DND-41 (cell line): ENCODE measurements around the gene GPC6.

Experiments used
- ATAC-seq: fragments of 200-7000 bp; cut with Tn5 transposase; 3 replicates; pipeline ENCODE4 v1.9.1; 2021; ENCODE audit warnings: low read depth; ENCODE audit not compliant: insufficient read depth
- DNase-seq: peaks from one replicate; pipeline ENCODE4 v3.0.0-alpha.2; 2020
- H2AFZ ChIP-seq: 2 replicates; pipeline ENCODE4 v1.6.0; 2012; ENCODE audit warnings: low read depth, low read length
- H3K27ac ChIP-seq: 2 replicates; pipeline ENCODE4 v1.5.1; 2012; ENCODE audit warnings: low read length, inconsistent platforms
- H3K27me3 ChIP-seq: fragments of 200-600 bp; sonication (generic); 2 replicates; pipeline ENCODE4 v1.6.0; 2012; ENCODE audit warnings: low read length, mild to moderate bottlenecking, inconsistent platforms; ENCODE audit not compliant: insufficient read depth, poor library complexity
- H3K36me3 ChIP-seq: 2 replicates; pipeline ENCODE4 v1.5.1; 2012; ENCODE audit warnings: low read length, inconsistent platforms; ENCODE audit not compliant: insufficient read depth
- H3K4me1 ChIP-seq: 2 replicates; pipeline ENCODE4 v1.5.1; 2012; ENCODE audit warnings: mild to moderate bottlenecking, low read length; ENCODE audit not compliant: insufficient read depth
- H3K4me2 ChIP-seq: 2 replicates; pipeline ENCODE4 v1.6.0; 2012; ENCODE audit warnings: mild to moderate bottlenecking, moderate library complexity, low read length, inconsistent platforms; ENCODE audit not compliant: insufficient read depth
- H3K4me3 ChIP-seq, 2 experiments: fragments of 200-600 bp in 1 of 2; shearing (Covaris generic) in 1 of 2; 2 replicates each; pipeline ENCODE4 v1.5.1; 2012 to 2016; ENCODE audit warnings: inconsistent platforms in 2 of 2, low read length in 2 of 2, mild to moderate bottlenecking in 2 of 2, low read depth in 1 of 2, moderate library complexity in 1 of 2
- H3K79me2 ChIP-seq: 2 replicates; pipeline ENCODE4 v1.6.0; 2012; ENCODE audit warnings: low read length, inconsistent platforms; ENCODE audit not compliant: insufficient read depth
- H3K9ac ChIP-seq: 2 replicates; pipeline ENCODE4 v1.6.0; 2012; ENCODE audit warnings: low read depth, mild to moderate bottlenecking, inconsistent platforms, low read length, moderate library complexity
- H3K9me3 ChIP-seq: 2 replicates; pipeline ENCODE4 v1.5.1; 2012; ENCODE audit warnings: low read length, moderate library complexity, mild to moderate bottlenecking, inconsistent platforms; ENCODE audit not compliant: insufficient read depth, severe bottlenecking
- H4K20me1 ChIP-seq: 2 replicates; pipeline ENCODE4 v1.6.0; 2012; ENCODE audit warnings: low read length; ENCODE audit not compliant: insufficient read depth
- CTCF ChIP-seq: IDR thresholded peaks from 2 replicates; pipeline ENCODE4 v1.5.1; 2012; ENCODE audit warnings: borderline replicate concordance, low read length, moderate library complexity, mild to moderate bottlenecking; ENCODE audit not compliant: poor library complexity, severe bottlenecking; ENCODE audit errors: extremely low read depth
- EZH2 ChIP-seq: IDR thresholded peaks from 3 replicates; pipeline ENCODE4 v1.6.1; 2012; ENCODE audit warnings: borderline replicate concordance, low read depth, mild to moderate bottlenecking, moderate library complexity, low read length, inconsistent platforms; ENCODE audit not compliant: severe bottlenecking

Gene GPC6

GRCh38 chr13:93709506-93710244, 483.1 kb downstream of the GPC6 start:
- no peak for TF ChIP-seq CTCF
- no peak for TF ChIP-seq EZH2
- Histone ChIP-seq H4K20me1 (no peaks in the 10 kb centered on the region), H3K36me3 (no peaks in the 10 kb centered on the region), H3K79me2 (no peaks in the 10 kb centered on the region), H3K27me3 (no peaks in the 10 kb centered on the region), H3K4me1 (no peaks in the 10 kb centered on the region), H3K4me3 (no peak overlapping the region), H3K9ac (no peak overlapping the region), H3K27ac (no peak overlapping the region), H3K9me3 (no peaks in the 10 kb centered on the region), H2AFZ (no peak overlapping the region), H3K4me2 (no peak overlapping the region)
- DNase-seq (no peak), ATAC-seq (no peak)

GRCh38 chr13:93714171-93714570, 487.6 kb downstream of the GPC6 start:
- H3K9me3 ChIP-seq, result no peaks in the 10 kb centered on the region
- no peaks in the 10 kb centered on the region for H3K79me2 ChIP-seq
- H3K27ac ChIP-seq, result no peak overlapping the region
- H3K4me1 ChIP-seq, result no peaks in the 10 kb centered on the region
- no peaks in the 10 kb centered on the region for H3K36me3 ChIP-seq
- DNase-seq (no peak), ATAC-seq (no peak)
- H3K9ac ChIP-seq, result no peak overlapping the region
- H3K4me3 ChIP-seq, result no peak overlapping the region
- no peak overlapping the region for H2AFZ ChIP-seq
- H3K4me2 ChIP-seq, result no peak overlapping the region
- TF ChIP-seq CTCF (no peak), EZH2 (no peak)
- H4K20me1 ChIP-seq, result no peaks in the 10 kb centered on the region
- H3K27me3 ChIP-seq, result no peaks in the 10 kb centered on the region

- TF ChIP-seq EZH2, result no peak
- no peak for TF ChIP-seq CTCF
- Histone ChIP-seq H2AFZ (no peak overlapping the region), H3K79me2 (no peaks in the 10 kb centered on the region), H4K20me1 (no peaks in the 10 kb centered on the region), H3K4me3 (no peak overlapping the region), H3K36me3 (no peaks in the 10 kb centered on the region), H3K9ac (no peak overlapping the region), H3K4me2 (no peak overlapping the region), H3K4me1 (no peaks in the 10 kb centered on the region), H3K27me3 (no peaks in the 10 kb centered on the region), H3K27ac (no peak overlapping the region), H3K9me3 (no peaks in the 10 kb centered on the region)
- DNase-seq (no peak), ATAC-seq (no peak)
Observed at GRCh38 chr13:93715866-93716265, 489.3 kb downstream of the GPC6 start.

- H3K79me2 ChIP-seq, result no peaks in the 10 kb centered on the region
- H3K4me2 ChIP-seq, result no peak overlapping the region
- no peaks in the 10 kb centered on the region for H3K4me1 ChIP-seq
- no peak overlapping the region for H3K4me3 ChIP-seq
- H2AFZ ChIP-seq, result no peak overlapping the region
- H3K27me3 ChIP-seq, result no peaks in the 10 kb centered on the region
- no peak overlapping the region for H3K27ac ChIP-seq
- H3K9ac ChIP-seq, result no peak overlapping the region
- TF ChIP-seq CTCF (no peak), EZH2 (no peak)
- DNase-seq (no peak), ATAC-seq (no peak)
- H3K36me3 ChIP-seq, result no peaks in the 10 kb centered on the region
- H3K9me3 ChIP-seq, result no peaks in the 10 kb centered on the region
- no peaks in the 10 kb centered on the region for H4K20me1 ChIP-seq
Observed at GRCh38 chr13:93716623-93717022, 490.0 kb downstream of the GPC6 start.
